IgD-negative memory B cell (primary cell): ENCODE measurements around the gene TTC13. TPM values are rescaled to one million over a fixed set of nuclear protein-coding genes. Genes with fewer than 3 reads are reported as not detected.

Source experiments
- H3K27ac Mint-ChIP-seq, 3 donors: one replicate each; pipeline ENCODE4 v1.8.0; 2020 to 2022; ENCODE audit warnings: mild to moderate bottlenecking in 3 of 3, mixed read lengths in 3 of 3, moderate library complexity in 1 of 3
- H3K27me3 Mint-ChIP-seq: one replicate; pipeline ENCODE4 v1.8.0; 2021; ENCODE audit warnings: mixed read lengths
- H3K36me3 Mint-ChIP-seq: one replicate; pipeline ENCODE4 v1.8.0; 2020; ENCODE audit warnings: mild to moderate bottlenecking, mixed read lengths
- H3K4me1 Mint-ChIP-seq, 3 donors: one replicate each; pipeline ENCODE4 v1.8.0; 2020 to 2022; ENCODE audit warnings: mixed read lengths in 3 of 3, mild to moderate bottlenecking in 1 of 3
- H3K4me3 Mint-ChIP-seq, 4 donors: one replicate each; pipeline ENCODE4 v1.8.0; 2020 to 2022; ENCODE audit warnings: mild to moderate bottlenecking in 4 of 4, mixed read lengths in 4 of 4, moderate library complexity in 3 of 4
- H3K9me3 Mint-ChIP-seq, 3 donors: one replicate each; pipeline ENCODE4 v1.8.0; 2020 to 2021; ENCODE audit warnings: mixed read lengths in 3 of 3, mild to moderate bottlenecking in 1 of 3
- polyA plus RNA-seq: library from polyadenylated mRNA; unstranded; fragments of 300-500 nt; fragmentation: Illumina TruSeq; gene quantifications from one replicate; pipeline ENCODE4 v1.2.3, GENCODE V29; 2021

TTC13 gene
- polyA plus RNA-seq, 1 donor from 2014 or later, result 12.8 TPM

- H3K4me3 Mint-ChIP-seq, result no peak overlapping the region
- H3K27me3 Mint-ChIP-seq, result no peaks in the 10 kb centered on the region
- peaks cover 0 to 1% (median 0%) of the 10 kb centered on the region in 3 donors for H3K4me1 Mint-ChIP-seq
- no peak overlapping the region for H3K27ac Mint-ChIP-seq
- H3K36me3 Mint-ChIP-seq, result no peaks in the 10 kb centered on the region
- H3K9me3 Mint-ChIP-seq, result no peaks in the 10 kb centered on the region
Observed at GRCh38 chr1:230915078-230915477, 63.6 kb downstream of the TTC13 start.

GRCh38 chr1:230913496-230913895, 65.2 kb downstream of the TTC13 start:
- H3K27me3 Mint-ChIP-seq, result no peaks in the 10 kb centered on the region
- H3K4me1 Mint-ChIP-seq, result peaks cover 0 to 1% (median 0%) of the 10 kb centered on the region in 3 donors
- no peaks in the 10 kb centered on the region for H3K36me3 Mint-ChIP-seq
- no peaks in the 10 kb centered on the region for H3K9me3 Mint-ChIP-seq
- H3K27ac Mint-ChIP-seq, result no peak overlapping the region
- no peak overlapping the region for H3K4me3 Mint-ChIP-seq

- no peaks in the 10 kb centered on the region for H3K9me3 Mint-ChIP-seq
- peak overlapping the region in 1 of 3 donors; percentile 37 for H3K27ac Mint-ChIP-seq
- H3K36me3 Mint-ChIP-seq, result peaks cover 5% of the 10 kb centered on the region
- H3K4me1 Mint-ChIP-seq, result no peaks in the 10 kb centered on the region
- no peak overlapping the region for H3K4me3 Mint-ChIP-seq
- H3K27me3 Mint-ChIP-seq, result no peaks in the 10 kb centered on the region
Observed at GRCh38 chr1:230910755-230911117, 67.9 kb downstream of the TTC13 start.

GRCh38 chr1:230909974-230910754, 68.5 kb downstream of the TTC13 start:
- H3K27ac Mint-ChIP-seq, result no peak overlapping the region
- no peaks in the 10 kb centered on the region for H3K4me1 Mint-ChIP-seq
- H3K27me3 Mint-ChIP-seq, result no peaks in the 10 kb centered on the region
- no peaks in the 10 kb centered on the region for H3K9me3 Mint-ChIP-seq
- H3K36me3 Mint-ChIP-seq, result peaks cover 6% of the 10 kb centered on the region
- H3K4me3 Mint-ChIP-seq, result no peak overlapping the region

- Mint-ChIP-seq H3K27me3 (no peaks in the 10 kb centered on the region), H3K9me3 (no peaks in the 10 kb centered on the region), H3K4me3 (no peak overlapping the region), H3K27ac (peak overlapping the region in 1 of 3 donors; percentile 8), H3K36me3 (peaks cover 9% of the 10 kb centered on the region), H3K4me1 (no peaks in the 10 kb centered on the region)
Observed at GRCh38 chr1:230907472-230908205, 71.0 kb downstream of the TTC13 start.

GRCh38 chr1:230906226-230906625, 72.4 kb downstream of the TTC13 start:
- Mint-ChIP-seq H3K4me1 (no peaks in the 10 kb centered on the region), H3K27ac (no peak overlapping the region), H3K36me3 (peaks cover 9% of the 10 kb centered on the region), H3K4me3 (no peak overlapping the region), H3K27me3 (no peaks in the 10 kb centered on the region), H3K9me3 (no peaks in the 10 kb centered on the region)

- Mint-ChIP-seq H3K4me1 (no peaks in the 10 kb centered on the region), H3K9me3 (no peaks in the 10 kb centered on the region), H3K27ac (no peak overlapping the region), H3K4me3 (no peak overlapping the region), H3K36me3 (peaks cover 9% of the 10 kb centered on the region), H3K27me3 (no peaks in the 10 kb centered on the region)
Observed at GRCh38 chr1:230905733-230906132, 72.9 kb downstream of the TTC13 start.

- Mint-ChIP-seq H3K27ac (no peak overlapping the region), H3K36me3 (peaks cover 6% of the 10 kb centered on the region), H3K4me1 (no peaks in the 10 kb centered on the region), H3K9me3 (no peaks in the 10 kb centered on the region), H3K4me3 (no peak overlapping the region), H3K27me3 (no peaks in the 10 kb centered on the region)
Observed at GRCh38 chr1:230902349-230902923, 76.2 kb downstream of the TTC13 start.

GRCh38 chr1:230901671-230902070, 77.0 kb downstream of the TTC13 start:
- Mint-ChIP-seq H3K27ac (no peak overlapping the region), H3K36me3 (peaks cover 4% of the 10 kb centered on the region), H3K4me1 (no peaks in the 10 kb centered on the region), H3K4me3 (no peak overlapping the region), H3K27me3 (no peaks in the 10 kb centered on the region), H3K9me3 (no peaks in the 10 kb centered on the region)

- Mint-ChIP-seq H3K4me3 (no peak overlapping the region), H3K9me3 (no peaks in the 10 kb centered on the region), H3K36me3 (peaks cover 4% of the 10 kb centered on the region), H3K27ac (no peak overlapping the region), H3K4me1 (no peaks in the 10 kb centered on the region), H3K27me3 (no peaks in the 10 kb centered on the region)
Observed at GRCh38 chr1:230900984-230901383, 77.7 kb downstream of the TTC13 start.

GRCh38 chr1:230899841-230900251, 78.8 kb downstream of the TTC13 start:
- no peak overlapping the region for H3K27ac Mint-ChIP-seq
- H3K4me3 Mint-ChIP-seq, result no peak overlapping the region
- H3K27me3 Mint-ChIP-seq, result no peaks in the 10 kb centered on the region
- peaks cover 2% of the 10 kb centered on the region for H3K36me3 Mint-ChIP-seq
- no peaks in the 10 kb centered on the region for H3K9me3 Mint-ChIP-seq
- H3K4me1 Mint-ChIP-seq, result no peaks in the 10 kb centered on the region

GRCh38 chr1:230898748-230899147, 79.9 kb downstream of the TTC13 start:
- H3K4me3 Mint-ChIP-seq, result no peak overlapping the region
- no peak overlapping the region for H3K27ac Mint-ChIP-seq
- H3K9me3 Mint-ChIP-seq, result no peaks in the 10 kb centered on the region
- H3K27me3 Mint-ChIP-seq, result no peaks in the 10 kb centered on the region
- no peaks in the 10 kb centered on the region for H3K4me1 Mint-ChIP-seq
- peaks cover 2% of the 10 kb centered on the region for H3K36me3 Mint-ChIP-seq

- Mint-ChIP-seq H3K36me3 (no peaks in the 10 kb centered on the region), H3K4me3 (no peak overlapping the region), H3K27ac (no peak overlapping the region), H3K27me3 (no peaks in the 10 kb centered on the region), H3K9me3 (no peaks in the 10 kb centered on the region), H3K4me1 (no peaks in the 10 kb centered on the region)
Observed at GRCh38 chr1:230898144-230898543, 80.5 kb downstream of the TTC13 start.

GRCh38 chr1:230896779-230897178, 81.9 kb downstream of the TTC13 start:
- Mint-ChIP-seq H3K27me3 (peaks cover 8% of the 10 kb centered on the region), H3K9me3 (no peaks in the 10 kb centered on the region), H3K27ac (no peak overlapping the region), H3K36me3 (no peaks in the 10 kb centered on the region), H3K4me1 (peaks cover 0 to 3% (median 0%) of the 10 kb centered on the region in 3 donors), H3K4me3 (no peak overlapping the region)

- Mint-ChIP-seq H3K4me3 (no peak overlapping the region), H3K4me1 (peaks cover 0 to 3% (median 0%) of the 10 kb centered on the region in 3 donors), H3K27me3 (peaks cover 8% of the 10 kb centered on the region), H3K36me3 (peaks cover 1% of the 10 kb centered on the region), H3K27ac (no peak overlapping the region), H3K9me3 (no peaks in the 10 kb centered on the region)
Observed at GRCh38 chr1:230895452-230895851, 83.2 kb downstream of the TTC13 start.
